ENCODE data around the gene NEK11.

DNA sequence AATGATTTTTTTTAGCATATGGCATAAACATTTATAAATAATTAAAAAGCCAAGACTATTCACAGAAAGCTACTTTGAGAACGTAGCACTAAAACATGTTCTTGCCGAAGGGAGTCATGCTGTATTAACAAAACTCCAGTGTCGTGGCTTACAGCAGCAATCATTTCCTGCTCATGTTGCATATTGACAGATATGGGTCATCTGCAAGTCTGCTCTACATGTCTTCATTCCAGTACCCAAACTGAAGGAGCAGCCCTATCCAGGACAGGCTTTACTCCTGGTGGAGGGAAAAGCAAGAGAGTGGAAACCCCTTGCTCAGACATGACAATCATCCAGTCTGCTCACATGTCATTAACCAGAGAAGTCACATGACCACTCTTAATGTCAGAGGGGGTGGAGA is 87.6 kb downstream of the NEK11 start:
- no peak for TF ChIP-seq POLR2A (IDR thresholded peaks at IDR 0.05)
- TF ChIP-seq, protein P1, sequence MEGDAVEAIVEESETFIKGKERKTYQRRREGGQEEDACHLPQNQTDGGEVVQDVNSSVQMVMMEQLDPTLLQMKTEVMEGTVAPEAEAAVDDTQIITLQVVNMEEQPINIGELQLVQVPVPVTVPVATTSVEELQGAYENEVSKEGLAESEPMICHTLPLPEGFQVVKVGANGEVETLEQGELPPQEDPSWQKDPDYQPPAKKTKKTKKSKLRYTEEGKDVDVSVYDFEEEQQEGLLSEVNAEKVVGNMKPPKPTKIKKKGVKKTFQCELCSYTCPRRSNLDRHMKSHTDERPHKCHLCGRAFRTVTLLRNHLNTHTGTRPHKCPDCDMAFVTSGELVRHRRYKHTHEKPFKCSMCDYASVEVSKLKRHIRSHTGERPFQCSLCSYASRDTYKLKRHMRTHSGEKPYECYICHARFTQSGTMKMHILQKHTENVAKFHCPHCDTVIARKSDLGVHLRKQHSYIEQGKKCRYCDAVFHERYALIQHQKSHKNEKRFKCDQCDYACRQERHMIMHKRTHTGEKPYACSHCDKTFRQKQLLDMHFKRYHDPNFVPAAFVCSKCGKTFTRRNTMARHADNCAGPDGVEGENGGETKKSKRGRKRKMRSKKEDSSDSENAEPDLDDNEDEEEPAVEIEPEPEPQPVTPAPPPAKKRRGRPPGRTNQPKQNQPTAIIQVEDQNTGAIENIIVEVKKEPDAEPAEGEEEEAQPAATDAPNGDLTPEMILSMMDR (IDR thresholded peaks at IDR 0.05): no peak
